ENCODE measurements around the gene CAMSAP1.

GRCh38 chr9:135910757-135911156, 3.4 kb upstream of the CAMSAP1 start:
- TF ChIP-seq EZH2phosphoT487 (IDR thresholded peaks at IDR 0.05; ENCODE audit: insufficient read depth, low read depth), result no peak
- no peak for TF ChIP-seq EZH2 (IDR thresholded peaks at IDR 0.05; ENCODE audit: insufficient read depth, poor library complexity, severe bottlenecking)

All from GM23248 (cell line).